A549 (cell line): ENCODE results near the gene DNMT3A. TPM values are rescaled to one million over a fixed set of nuclear protein-coding genes. Genes with fewer than 3 reads are reported as not detected.

ENCODE experiments used
- ATAC-seq, 2 experiments: fragments of 200-7000 bp in 1 of 2; fragments of >200 bp in 1 of 2; cut with Nextera tagmentation in 1 of 2; cut with Tn5 transposase in 1 of 2; 3 replicates each; pipeline versions ENCODE4 v1.8.0 to v1.9.1; 2018 to 2020; ENCODE audit warnings: mild to moderate bottlenecking in 1 of 2, moderate library complexity in 1 of 2
- CTCF ChIA-PET: fragments of 300-600 bp; sonication (Branson Sonifier 250); formaldehyde crosslinking; extraction: SDS; loops from one replicate; lab custom pipeline; 2021; ENCODE audit warnings: antibody characterized with exemption, inconsistent platforms; lab: Yijun Ruan, JAX
- POLR2A ChIA-PET: fragments of 350-600 bp; formaldehyde crosslinking; extraction: SDS; loops from one replicate; lab custom pipeline; 2021; ENCODE audit warnings: antibody characterized with exemption, inconsistent platforms; lab: Yijun Ruan, JAX
- DNase-seq, 2 experiments: peaks; one replicate each; pipeline versions ENCODE4 v3.0.0 to v3.0.0-alpha.2; 2011 to 2016; ENCODE audit warnings: low read depth in 1 of 2, low spot score in 1 of 2
- FAIRE-seq: peaks from 2 replicates; lab custom pipeline; 2011; peaks lifted over from hg19 to GRCh38; lab: Jason Lieb, UNC
- H3K27ac ChIP-seq, 2 experiments: fragments of >200 bp; sonication (Bioruptor Twin); formaldehyde crosslinking; 3 replicates each; pipeline ENCODE4 v1.5.1; 2016 to 2017
- H3K4me1 ChIP-seq: fragments of >200 bp; sonication (Bioruptor Twin); formaldehyde crosslinking; 3 replicates; pipeline ENCODE4 v1.6.1; 2016
- H3K4me2 ChIP-seq: fragments of >200 bp; sonication (Bioruptor Twin); formaldehyde crosslinking; 3 replicates; pipeline ENCODE4 v1.6.1; 2016
- H3K4me3 ChIP-seq: fragments of >200 bp; sonication (Bioruptor Twin); formaldehyde crosslinking; 3 replicates; pipeline ENCODE4 v1.5.1; 2016
- H3K9me3 ChIP-seq: fragments of >200 bp; sonication (Bioruptor Twin); formaldehyde crosslinking; 3 replicates; pipeline ENCODE4 v1.6.1; 2016
- CBX8 ChIP-seq: fragments of 200-600 bp; sonication (generic); IDR thresholded peaks from 2 replicates; pipeline ENCODE4 v1.6.1; 2016
- CHD2 ChIP-seq: fragments of 150-350 bp; IDR thresholded peaks from 2 replicates; pipeline ENCODE4 v1.6.1; 2014; ENCODE audit warnings: low read length; ENCODE audit not compliant: partially characterized antibody
- CTCF ChIP-seq: fragments of >200 bp; sonication (Bioruptor Twin); formaldehyde crosslinking; IDR thresholded peaks from 3 replicates; pipeline ENCODE4 v1.5.1; 2016
- E2F6 ChIP-seq: IDR thresholded peaks from 2 replicates; pipeline ENCODE4 v1.6.1; 2012; ENCODE audit warnings: low read depth, borderline replicate concordance
- EHMT2 ChIP-seq: fragments of 200-600 bp; sonication (generic); IDR thresholded peaks from 2 replicates; pipeline ENCODE4 v1.6.1; 2016; ENCODE audit warnings: antibody characterized with exemption, low read depth, mild to moderate bottlenecking, moderate library complexity
- ELK1 ChIP-seq: fragments of 150-350 bp; IDR thresholded peaks from 2 replicates; pipeline ENCODE4 v1.6.1; 2014; ENCODE audit warnings: low read depth, mild to moderate bottlenecking, low read length
- FOSB ChIP-seq: fragments of 250-450 bp; sonication (Bioruptor Pico); IDR thresholded peaks from 2 replicates; pipeline ENCODE4 v1.5.0; 2020; ENCODE audit warnings: mild to moderate bottlenecking, moderate library complexity
- GATA3 ChIP-seq: IDR thresholded peaks from 2 replicates; pipeline ENCODE4 v1.6.1; 2012; ENCODE audit warnings: borderline replicate concordance
- HES2 ChIP-seq: fragments of >200 bp; sonication (Bioruptor Twin); formaldehyde crosslinking; IDR thresholded peaks from 2 replicates; pipeline ENCODE4 v1.6.1; 2016
- HOXB5 ChIP-seq: fragments of 250-450 bp; sonication (Bioruptor Pico); IDR thresholded peaks from 2 replicates; pipeline ENCODE4 v1.5.0; 2020; ENCODE audit warnings: mild to moderate bottlenecking, moderate library complexity
- JUNB ChIP-seq: fragments of >200 bp; sonication (Bioruptor Twin); formaldehyde crosslinking; IDR thresholded peaks from 2 replicates; pipeline ENCODE4 v1.6.1; 2016
- KDM1A ChIP-seq: fragments of 200-600 bp; sonication (generic); IDR thresholded peaks from 2 replicates; pipeline ENCODE4 v1.6.1; 2016; ENCODE audit warnings: low read depth, mild to moderate bottlenecking
- MAX ChIP-seq: IDR thresholded peaks from 2 replicates; pipeline ENCODE4 v1.6.1; 2012
- MYC ChIP-seq: IDR thresholded peaks from 2 replicates; pipeline ENCODE4 v1.6.1; 2012; ENCODE audit warnings: mild to moderate bottlenecking, inconsistent platforms, low read length, improper control_type of control experiment, borderline replicate concordance
- PHF8 ChIP-seq: fragments of 200-600 bp; sonication (generic); IDR thresholded peaks from 2 replicates; pipeline ENCODE4 v1.6.1; 2016; ENCODE audit warnings: low read depth, mild to moderate bottlenecking, antibody characterized with exemption, moderate library complexity, borderline replicate concordance
- POLR2AphosphoS2 ChIP-seq: conservative IDR thresholded peaks from 2 replicates; pipeline ENCODE4 v1.6.1; 2012; ENCODE audit warnings: low read length, improper control_type of control experiment, inconsistent platforms
- RAD21 ChIP-seq, 2 experiments: fragments of >200 bp in 1 of 2; sonication (Bioruptor Twin) in 1 of 2; formaldehyde crosslinking in 1 of 2; IDR thresholded peaks in 1 of 2; conservative IDR thresholded peaks in 1 of 2; 2 replicates in 1 of 2; 3 replicates in 1 of 2; pipeline ENCODE4 v1.6.1; 2012 to 2018; ENCODE audit warnings: inconsistent platforms in 1 of 2
- RARB ChIP-seq: fragments of 250-450 bp; sonication (Bioruptor Pico); IDR thresholded peaks from 2 replicates; pipeline ENCODE4 v1.8.0; 2021; ENCODE audit warnings: mild to moderate bottlenecking, moderate library complexity
- RNF2 ChIP-seq: fragments of 200-600 bp; sonication (generic); IDR thresholded peaks from 2 replicates; pipeline ENCODE4 v1.6.1; 2016; ENCODE audit warnings: low read depth, mild to moderate bottlenecking, antibody characterized with exemption, moderate library complexity, borderline replicate concordance
- SREBF2 ChIP-seq: fragments of 450-650 bp; IDR thresholded peaks from 2 replicates; pipeline ENCODE4 v1.6.1; 2014; ENCODE audit warnings: mild to moderate bottlenecking, moderate library complexity
- TFCP2L1 ChIP-seq: fragments of 250-450 bp; sonication (Bioruptor Pico); IDR thresholded peaks from 2 replicates; pipeline ENCODE4 v1.5.0; 2021; ENCODE audit warnings: mild to moderate bottlenecking
- TP53 ChIP-seq: fragments of 250-450 bp; sonication (Bioruptor Pico); IDR thresholded peaks from 2 replicates; pipeline ENCODE4 v1.5.0; 2021; ENCODE audit warnings: mild to moderate bottlenecking, moderate library complexity
- ZNF302 ChIP-seq: fragments of 250-450 bp; sonication (Bioruptor Pico); IDR thresholded peaks from 2 replicates; pipeline ENCODE4 v1.9.0; 2021; ENCODE audit warnings: inconsistent platforms, mild to moderate bottlenecking, moderate library complexity
- WGBS: methylation state at CpG from one replicate; pipeline ENCODE4 v1.1.6; 2017; ENCODE audit errors: missing lambda C conversion rate; 5-methylcytosine and 5-hydroxymethylcytosine counted together
- polyA plus RNA-seq, 4 experiments: library from polyadenylated mRNA; depleted of rRNA in 3 of 4; stranded (reverse); fragments of >200 nt; fragmentation: RNase III in 1 of 4; extraction: RNeasy Plus Mini Kit Qiagen cat#74134 plus additional on column Dnase treatment in 1 of 4; gene quantifications; 2 replicates in 3 of 4; 3 replicates in 1 of 4; pipeline ENCODE4 v1.2.3, GENCODE V29; 2011 to 2017

Gene DNMT3A
- polyA plus RNA-seq, 2 of the 4 experiments (the other 2 are of a cell fraction) = 4.4 to 11.9 TPM

GRCh38 chr2:25262288-25262687 lies 79.4 kb downstream of the DNMT3A start:
- WGBS = 95% methylated on average over 1 of the region's 1 CpG
- FAIRE-seq = no peak
- ChIA-PET CTCF (interaction anchor here (0.6 kb wide), 1 partner anchor 16 kb away, joined by 4 read pairs; no protein-coding TSS in a partner anchor), POLR2A (no interaction called here)
- H3K27ac ChIP-seq = no peak overlapping the region
- no peaks in the 10 kb centered on the region for H3K4me1 ChIP-seq
- no peak overlapping the region for H3K4me2 ChIP-seq
- TF ChIP-seq EHMT2 (no peak), SREBF2 (no peak), TP53 (no peak), E2F6 (no peak), MYC (no peak), JUNB (no peak), HOXB5 (CRISPR knock-in tag) (no peak), CBX8 (no peak)
- TF ChIP-seq, all 56 proteins: peak for 0
- DNase-seq = no peak
- no peak for ATAC-seq
- H3K4me3 ChIP-seq = no peak overlapping the region
- H3K9me3 ChIP-seq = no peaks in the 10 kb centered on the region

- Histone ChIP-seq H3K4me3 (no peak overlapping the region), H3K4me1 (no peaks in the 10 kb centered on the region), H3K9me3 (no peaks in the 10 kb centered on the region), H3K4me2 (no peak overlapping the region), H3K27ac (no peak overlapping the region)
- POLR2A ChIA-PET = no interaction called here
- TF ChIP-seq ZNF302 (CRISPR knock-in tag) (no peak), MAX (no peak), RNF2 (no peak), RAD21 (conservative IDR thresholded peaks at IDR 0.05 in 1 of 2, IDR thresholded peaks at IDR 0.05 in 1 of 2) (no peak), KDM1A (no peak), ELK1 (no peak), GATA3 (no peak), TFCP2L1 (no peak), PHF8 (no peak), FOSB (CRISPR knock-in tag) (no peak), CBX8 (no peak), EHMT2 (no peak), CHD2 (no peak)
- ATAC-seq (no peak), FAIRE-seq (no peak), DNase-seq (no peak)
- WGBS = 86% methylated on average over 7 of the region's 7 CpGs
- CTCF ChIA-PET = no interaction called here
These were observed 82.0 kb downstream of the DNMT3A start for GRCh38 chr2:25259737-25260124.

GRCh38 chr2:25258847-25259736 lies 82.6 kb downstream of the DNMT3A start:
- ATAC-seq (no peak), FAIRE-seq (no peak), DNase-seq (no peak)
- H3K27ac ChIP-seq = no peak overlapping the region
- ChIA-PET POLR2A (no interaction called here), CTCF (interaction anchor here (0.6 to 1.3 kb wide), 2 partner anchors 31 to 213 kb away, joined by 3 read pairs; no protein-coding TSS in a partner anchor)
- 83% methylated on average over 9 of the region's 9 CpGs for WGBS
- H3K4me3 ChIP-seq = no peak overlapping the region
- TF ChIP-seq TP53 (no peak), HES2 (no peak), RARB (CRISPR knock-in tag) (no peak), CTCF (no peak), POLR2AphosphoS2 (no peak), CHD2 (no peak), ELK1 (no peak)
- no peaks in the 10 kb centered on the region for H3K9me3 ChIP-seq
- H3K4me1 ChIP-seq = no peaks in the 10 kb centered on the region
- H3K4me2 ChIP-seq = no peak overlapping the region
